ENCODE results near the gene DGLUCY.

GRCh38 chr14:91112194-91112593 lies 1.7 kb upstream of the DGLUCY start:
- TF ChIP-seq TFE3 (CRISPR knock-in tag; IDR thresholded peaks at IDR 0.05) (no peak), SIN3A (IDR thresholded peaks at IDR 0.05; ENCODE audit: borderline replicate concordance, low read depth, low read length) (no peak), ZNF274 (CRISPR knock-in tag; IDR thresholded peaks at IDR 0.05) (no peak), HIC2 (CRISPR knock-in tag; IDR thresholded peaks at IDR 0.05; ENCODE audit: low read depth) (no peak), NCOA1 (CRISPR knock-in tag; IDR thresholded peaks at IDR 0.05) (no peak), ZNF768 (CRISPR knock-in tag; IDR thresholded peaks at IDR 0.05) (no peak), ZNF407 (CRISPR knock-in tag; IDR thresholded peaks at IDR 0.05; ENCODE audit: not compliant biosample characterization) (no peak), JUND (CRISPR knock-in tag; IDR thresholded peaks at IDR 0.05) (no peak), ETV6 (CRISPR knock-in tag; conservative IDR thresholded peaks at IDR 0.05) (no peak), MYC (CRISPR knock-in tag; IDR thresholded peaks at IDR 0.05; ENCODE audit: borderline replicate concordance) (no peak), CREB1 (IDR thresholded peaks at IDR 0.05) (no peak), CREB1 (CRISPR knock-in tag; IDR thresholded peaks at IDR 0.05) (no peak), CTCF (CRISPR knock-in tag; IDR thresholded peaks at IDR 0.05) (no peak), ZNF652 (CRISPR knock-in tag; IDR thresholded peaks at IDR 0.05; ENCODE audit: borderline replicate concordance, low read depth) (no peak), EP300 (IDR thresholded peaks at IDR 0.05; ENCODE audit: low read depth in 2 of 2, low read length in 2 of 2) (no peak), EP300 (CRISPR knock-in tag; IDR thresholded peaks at IDR 0.05; ENCODE audit: borderline replicate concordance) (no peak)

Data from HepG2 (cell line).